ENCODE results near the gene ESD.

ESD gene

DNA sequence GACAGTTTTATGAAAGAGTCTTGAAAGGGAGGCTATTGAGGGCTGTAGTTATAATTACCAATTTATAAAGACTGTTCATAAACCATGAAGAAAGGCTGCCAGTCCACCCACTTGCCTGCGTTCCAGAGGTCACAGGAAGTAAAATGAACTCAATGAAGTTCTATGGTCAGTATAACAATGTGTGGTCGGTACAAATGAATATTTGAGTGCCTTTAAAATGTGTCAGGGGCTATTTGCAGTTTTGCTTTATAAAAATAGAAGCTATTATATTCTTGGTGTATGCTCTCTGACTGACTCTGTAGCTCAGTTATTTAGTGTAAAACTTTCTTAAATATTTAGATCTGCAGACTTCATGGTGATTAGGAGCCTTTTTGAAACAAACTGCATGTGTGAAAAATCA lies 47.0 kb downstream of the ESD start:
- no peak for DNase-seq
- H3K27ac ChIP-seq (ENCODE audit: insufficient read depth in 1 of 2, low read depth in 1 of 2, low read length in 2 of 2, poor library complexity in 1 of 2, severe bottlenecking in 2 of 2) = no peak overlapping the region
- ChIA-PET POLR2A (interaction anchor here (0.6 kb wide), 1 partner anchor 11 kb away, joined by 5 read pairs; no protein-coding TSS in a partner anchor), CTCF (interaction anchor here (1.3 kb wide), 1 partner anchor 28 kb away, joined by 3 read pairs; no protein-coding TSS in a partner anchor)
- no peak overlapping the region for H3K4me3 ChIP-seq (ENCODE audit: control insufficient read depth in 1 of 7, extremely low read depth in 1 of 7, insufficient read depth in 4 of 7, low read depth in 2 of 7, low read length in 6 of 7)
- peaks cover 0 to 10% (median 3%) of the 10 kb centered on the region in 5 experiments for H3K9me3 ChIP-seq (ENCODE audit: control extremely low read depth in 1 of 5, control insufficient read depth in 4 of 5, insufficient read depth in 2 of 5, low read depth in 1 of 5, low read length in 4 of 5)
- peaks cover 12 to 41% (median 27%) of the 10 kb centered on the region in 4 experiments for H3K36me3 ChIP-seq (ENCODE audit: control insufficient read depth in 4 of 4, insufficient read depth in 4 of 4, low read length in 3 of 4)
- H3K4me1 ChIP-seq (ENCODE audit: control extremely low read depth in 1 of 4, control insufficient read depth in 4 of 4, insufficient read depth in 4 of 4, low read length in 3 of 4) = peaks cover 13 to 37% (median 21%) of the 10 kb centered on the region in 4 experiments
- WGBS (ENCODE audit: insufficient coverage) = 100% methylated on average over 2 of the region's 2 CpGs
- peaks cover 0 to 14% (median 2%) of the 10 kb centered on the region in 5 experiments for H3K27me3 ChIP-seq (replicated peaks in 2 of 5; ENCODE audit: control insufficient read depth in 4 of 5, insufficient read depth in 5 of 5, low read length in 4 of 5)

DNA sequence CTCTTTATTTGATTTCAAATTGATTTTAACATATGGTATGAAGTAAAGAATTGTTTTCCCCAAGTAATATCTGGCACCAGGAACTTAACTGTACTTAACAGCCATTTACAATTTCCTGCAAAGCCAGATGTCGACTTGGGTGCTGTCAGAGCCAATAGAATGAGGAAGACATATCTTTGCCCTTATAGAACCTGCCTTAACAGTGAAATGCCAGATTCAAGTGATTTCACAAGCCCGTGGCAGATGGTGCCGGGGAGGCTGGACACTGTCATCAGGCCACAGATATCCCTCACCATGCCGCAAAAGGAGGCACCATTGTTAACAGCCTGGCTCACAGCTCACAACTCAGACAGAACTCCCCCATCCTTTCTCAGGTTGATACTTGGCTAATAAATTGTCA lies 48.7 kb downstream of the ESD start:
- peaks cover 0 to 2% (median 0%) of the 10 kb centered on the region in 5 experiments for H3K27me3 ChIP-seq (replicated peaks in 2 of 5; ENCODE audit: control insufficient read depth in 4 of 5, insufficient read depth in 5 of 5, low read length in 4 of 5)
- H3K4me3 ChIP-seq (ENCODE audit: control insufficient read depth in 1 of 7, extremely low read depth in 1 of 7, insufficient read depth in 4 of 7, low read depth in 2 of 7, low read length in 6 of 7) = no peak overlapping the region
- no peak overlapping the region for H3K27ac ChIP-seq (ENCODE audit: insufficient read depth in 1 of 2, low read depth in 1 of 2, low read length in 2 of 2, poor library complexity in 1 of 2, severe bottlenecking in 2 of 2)
- DNase-seq = peak in 2 of 3 donors; percentile 58 to 69
- ChIA-PET POLR2A (no interaction called here), CTCF (interaction anchor here (0.6 kb wide), 1 partner anchor 45 kb away, joined by 3 read pairs; no protein-coding TSS in a partner anchor)
- peaks cover 13 to 40% (median 22%) of the 10 kb centered on the region in 4 experiments for H3K4me1 ChIP-seq (ENCODE audit: control extremely low read depth in 1 of 4, control insufficient read depth in 4 of 4, insufficient read depth in 4 of 4, low read length in 3 of 4)
- WGBS (ENCODE audit: insufficient coverage) = 55% methylated on average over 4 of the region's 4 CpGs
- peaks cover 0 to 10% (median 3%) of the 10 kb centered on the region in 5 experiments for H3K9me3 ChIP-seq (ENCODE audit: control extremely low read depth in 1 of 5, control insufficient read depth in 4 of 5, insufficient read depth in 2 of 5, low read depth in 1 of 5, low read length in 4 of 5)
- H3K36me3 ChIP-seq (ENCODE audit: control insufficient read depth in 4 of 4, insufficient read depth in 4 of 4, low read length in 3 of 4) = peaks cover 12 to 51% (median 34%) of the 10 kb centered on the region in 4 experiments

DNA sequence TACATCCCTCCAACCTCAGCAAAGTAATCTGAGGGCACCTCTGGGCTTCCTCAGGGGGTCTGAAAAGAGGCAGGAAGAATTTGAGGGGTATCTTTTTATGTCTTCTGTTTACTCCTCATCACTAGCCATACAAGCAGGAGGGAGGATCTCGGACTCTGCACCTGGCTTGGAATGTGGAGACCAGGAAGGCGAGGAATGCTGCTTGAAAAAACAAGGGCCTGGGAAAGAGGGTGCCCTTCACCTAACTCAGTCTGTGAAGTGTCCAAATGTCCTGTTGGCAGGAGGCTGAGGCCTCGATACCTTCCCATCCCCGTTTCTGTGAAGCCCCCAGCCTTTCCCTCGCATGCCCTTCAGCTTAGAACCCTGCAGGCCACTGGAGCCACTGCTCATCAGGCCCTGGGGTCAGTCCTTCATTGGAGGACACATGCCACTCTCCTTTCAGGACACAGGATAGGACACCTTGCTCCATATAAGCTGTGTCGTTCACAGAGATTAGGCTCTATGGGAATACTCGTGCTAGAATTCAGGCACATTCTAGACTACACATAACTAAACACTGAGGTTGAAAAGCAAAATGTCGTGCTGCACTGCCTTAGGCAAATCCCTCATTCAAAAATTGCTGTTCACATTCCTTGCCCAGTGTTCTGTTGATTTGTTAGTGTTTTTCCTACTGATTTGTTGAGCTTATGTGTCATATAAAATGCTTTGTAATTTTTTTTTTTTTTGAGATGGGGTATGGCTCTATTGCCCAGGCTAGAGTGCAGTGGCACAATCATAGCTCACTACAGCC lies 49.7 kb downstream of the ESD start:
- no peak overlapping the region for H3K27ac ChIP-seq (ENCODE audit: insufficient read depth in 1 of 2, low read depth in 1 of 2, low read length in 2 of 2, poor library complexity in 1 of 2, severe bottlenecking in 2 of 2)
- H3K4me3 ChIP-seq (ENCODE audit: control insufficient read depth in 1 of 7, extremely low read depth in 1 of 7, insufficient read depth in 4 of 7, low read depth in 2 of 7, low read length in 6 of 7) = no peak overlapping the region
- WGBS (ENCODE audit: insufficient coverage) = 97% methylated on average over 8 of the region's 8 CpGs
- peaks cover 7 to 36% (median 19%) of the 10 kb centered on the region in 4 experiments for H3K4me1 ChIP-seq (ENCODE audit: control extremely low read depth in 1 of 4, control insufficient read depth in 4 of 4, insufficient read depth in 4 of 4, low read length in 3 of 4)
- ChIA-PET CTCF (interaction anchor here (0.6 kb wide), 1 partner anchor 46 kb away, joined by 3 read pairs; no protein-coding TSS in a partner anchor), POLR2A (no interaction called here)
- peaks cover 0 to 2% (median 0%) of the 10 kb centered on the region in 5 experiments for H3K27me3 ChIP-seq (replicated peaks in 2 of 5; ENCODE audit: control insufficient read depth in 4 of 5, insufficient read depth in 5 of 5, low read length in 4 of 5)
- peaks cover 12 to 58% (median 37%) of the 10 kb centered on the region in 4 experiments for H3K36me3 ChIP-seq (ENCODE audit: control insufficient read depth in 4 of 4, insufficient read depth in 4 of 4, low read length in 3 of 4)
- H3K9me3 ChIP-seq (ENCODE audit: control extremely low read depth in 1 of 5, control insufficient read depth in 4 of 5, insufficient read depth in 2 of 5, low read depth in 1 of 5, low read length in 4 of 5) = peaks cover 0 to 10% (median 3%) of the 10 kb centered on the region in 5 experiments
- no peak for DNase-seq

DNA sequence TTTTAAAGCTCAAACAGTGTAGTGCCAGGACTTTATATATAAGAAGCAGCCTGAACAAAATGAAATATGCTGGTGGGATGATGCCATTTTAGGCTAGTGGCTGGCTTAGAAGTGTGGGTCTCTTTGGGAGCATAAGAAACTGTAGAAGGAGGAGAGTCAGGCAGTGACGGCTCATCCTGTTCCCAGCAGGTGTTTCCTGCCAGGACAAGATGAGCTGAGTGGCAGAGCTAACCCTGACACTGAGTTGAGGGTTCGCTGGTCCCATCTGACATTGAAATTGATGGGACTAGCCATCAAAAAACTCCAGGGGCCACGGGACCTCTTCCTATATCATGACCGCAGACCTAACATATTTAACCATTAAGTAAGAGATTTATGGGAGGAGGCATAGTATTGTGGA lies 51.3 kb downstream of the ESD start:
- Histone ChIP-seq H3K27me3 (replicated peaks in 2 of 5; ENCODE audit: control insufficient read depth in 4 of 5, insufficient read depth in 5 of 5, low read length in 4 of 5) (peaks cover 0 to 2% (median 0%) of the 10 kb centered on the region in 5 experiments), H3K4me3 (ENCODE audit: control insufficient read depth in 1 of 7, extremely low read depth in 1 of 7, insufficient read depth in 4 of 7, low read depth in 2 of 7, low read length in 6 of 7) (peak overlapping the region in 1 of 7 experiments; percentile 11), H3K9me3 (ENCODE audit: control extremely low read depth in 1 of 5, control insufficient read depth in 4 of 5, insufficient read depth in 2 of 5, low read depth in 1 of 5, low read length in 4 of 5) (peaks cover 0 to 10% (median 3%) of the 10 kb centered on the region in 5 experiments), H3K4me1 (ENCODE audit: control extremely low read depth in 1 of 4, control insufficient read depth in 4 of 4, insufficient read depth in 4 of 4, low read length in 3 of 4) (peaks cover 0 to 22% (median 8%) of the 10 kb centered on the region in 4 experiments), H3K27ac (ENCODE audit: insufficient read depth in 1 of 2, low read depth in 1 of 2, low read length in 2 of 2, poor library complexity in 1 of 2, severe bottlenecking in 2 of 2) (no peak overlapping the region), H3K36me3 (ENCODE audit: control insufficient read depth in 4 of 4, insufficient read depth in 4 of 4, low read length in 3 of 4) (peaks cover 15 to 66% (median 44%) of the 10 kb centered on the region in 4 experiments)
- 33% methylated on average over 2 of the region's 4 CpGs for WGBS (ENCODE audit: insufficient coverage)
- ChIA-PET CTCF (interaction anchor here (0.6 to 1.4 kb wide), 2 partner anchors 9 to 21 kb away, joined by 3 to 4 read pairs; no protein-coding TSS in a partner anchor), POLR2A (no interaction called here)
- peak in 2 of 3 donors; percentile 71 to 74 for DNase-seq

DNA sequence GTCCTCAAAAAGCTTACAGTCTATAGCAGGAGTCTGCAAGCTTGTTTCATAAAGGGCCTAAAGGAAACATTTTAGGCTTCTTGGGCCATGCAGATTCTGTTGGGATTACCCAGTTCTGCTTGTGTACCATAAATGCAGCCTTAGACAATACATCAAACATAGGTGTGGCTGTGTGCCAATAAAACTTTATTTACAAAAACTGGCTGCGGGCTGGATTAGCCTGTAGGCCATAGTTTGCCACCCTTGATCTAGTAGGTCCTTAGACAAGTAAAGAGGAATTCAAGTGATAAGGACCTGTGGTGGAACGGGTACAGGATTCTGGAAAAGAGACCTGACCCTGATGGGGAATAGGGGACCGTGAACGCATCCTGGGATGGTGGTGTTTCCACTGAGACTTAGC lies 51.9 kb downstream of the ESD start:
- Histone ChIP-seq H3K9me3 (ENCODE audit: control extremely low read depth in 1 of 5, control insufficient read depth in 4 of 5, insufficient read depth in 2 of 5, low read depth in 1 of 5, low read length in 4 of 5) (peaks cover 0 to 10% (median 3%) of the 10 kb centered on the region in 5 experiments), H3K27me3 (replicated peaks in 2 of 5; ENCODE audit: control insufficient read depth in 4 of 5, insufficient read depth in 5 of 5, low read length in 4 of 5) (no peaks in the 10 kb centered on the region), H3K27ac (ENCODE audit: insufficient read depth in 1 of 2, low read depth in 1 of 2, low read length in 2 of 2, poor library complexity in 1 of 2, severe bottlenecking in 2 of 2) (no peak overlapping the region), H3K4me1 (ENCODE audit: control extremely low read depth in 1 of 4, control insufficient read depth in 4 of 4, insufficient read depth in 4 of 4, low read length in 3 of 4) (peaks cover 0 to 16% (median 7%) of the 10 kb centered on the region in 4 experiments), H3K4me3 (ENCODE audit: control insufficient read depth in 1 of 7, extremely low read depth in 1 of 7, insufficient read depth in 4 of 7, low read depth in 2 of 7, low read length in 6 of 7) (no peak overlapping the region), H3K36me3 (ENCODE audit: control insufficient read depth in 4 of 4, insufficient read depth in 4 of 4, low read length in 3 of 4) (peaks cover 12 to 61% (median 40%) of the 10 kb centered on the region in 4 experiments)
- CTCF ChIA-PET = interaction anchor here (1.4 kb wide), 1 partner anchor 21 kb away, joined by 4 read pairs; no protein-coding TSS in a partner anchor
- POLR2A ChIA-PET = no interaction called here
- 100% methylated on average over 4 of the region's 4 CpGs for WGBS (ENCODE audit: insufficient coverage)
- no peak for DNase-seq

DNA sequence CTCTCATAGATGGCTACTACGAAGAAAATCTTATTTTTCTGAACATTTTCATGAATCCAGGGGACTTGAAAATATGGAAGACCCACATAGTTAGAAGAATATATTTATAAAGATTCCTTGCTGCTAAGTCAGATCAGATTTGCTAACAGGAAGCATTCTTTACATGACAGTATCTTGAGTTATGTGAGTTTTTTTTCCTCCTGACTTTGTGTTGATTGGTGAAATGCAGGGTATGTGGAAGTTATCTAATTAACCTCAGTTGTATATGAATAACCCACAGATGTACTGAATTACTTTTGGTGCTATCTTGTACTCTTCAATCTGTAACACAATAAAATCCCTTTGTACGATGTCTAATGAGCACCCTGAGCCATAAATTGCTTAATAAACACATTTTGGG lies 53.8 kb downstream of the ESD start:
- peaks cover 12 to 57% (median 36%) of the 10 kb centered on the region in 4 experiments for H3K36me3 ChIP-seq (ENCODE audit: control insufficient read depth in 4 of 4, insufficient read depth in 4 of 4, low read length in 3 of 4)
- DNase-seq = no peak
- H3K9me3 ChIP-seq (ENCODE audit: control extremely low read depth in 1 of 5, control insufficient read depth in 4 of 5, insufficient read depth in 2 of 5, low read depth in 1 of 5, low read length in 4 of 5) = peaks cover 0 to 10% (median 3%) of the 10 kb centered on the region in 5 experiments
- peaks cover 0 to 14% (median 5%) of the 10 kb centered on the region in 4 experiments for H3K4me1 ChIP-seq (ENCODE audit: control extremely low read depth in 1 of 4, control insufficient read depth in 4 of 4, insufficient read depth in 4 of 4, low read length in 3 of 4)
- H3K4me3 ChIP-seq (ENCODE audit: control insufficient read depth in 1 of 7, extremely low read depth in 1 of 7, insufficient read depth in 4 of 7, low read depth in 2 of 7, low read length in 6 of 7) = no peak overlapping the region
- WGBS (ENCODE audit: insufficient coverage) = 100% methylated on average over 1 of the region's 2 CpGs
- ChIA-PET CTCF (no interaction called here), POLR2A (no interaction called here)
- no peaks in the 10 kb centered on the region for H3K27me3 ChIP-seq (replicated peaks in 2 of 5; ENCODE audit: control insufficient read depth in 4 of 5, insufficient read depth in 5 of 5, low read length in 4 of 5)
- no peak overlapping the region for H3K27ac ChIP-seq (ENCODE audit: insufficient read depth in 1 of 2, low read depth in 1 of 2, low read length in 2 of 2, poor library complexity in 1 of 2, severe bottlenecking in 2 of 2)
